ENCODE results near the gene SMARCD3. TPM values are rescaled to one million over a fixed set of nuclear protein-coding genes. Genes with fewer than 3 reads are reported as not detected.
A peak's percentile ranks its signal among the peaks of the same experiment; 100 is the strongest.

Gene SMARCD3
- total and polyA plus RNA-seq, 2 experiments from 2014 or later: 3.3 to 4.0 TPM

- no peak for TF ChIP-seq ZNF331 (CRISPR knock-in tag; IDR thresholded peaks at IDR 0.05; ENCODE audit: low read depth)
- TF ChIP-seq CREB1 (CRISPR knock-in tag; IDR thresholded peaks at IDR 0.05; ENCODE audit: low read depth): no peak
- no peak for TF ChIP-seq STAT1 (IDR thresholded peaks at IDR 0.05; ENCODE audit: unreplicated experiment)
- TF ChIP-seq ZNF114 (CRISPR knock-in tag; IDR thresholded peaks at IDR 0.05): no peak
Measured at GRCh38 chr7:151240536-151240935, 8.0 kb downstream of the SMARCD3 start (continued).

- no peak overlapping the region for H3K27ac ChIP-seq (ENCODE audit: low read depth)
- no peak overlapping the region for H3K4me2 ChIP-seq
- H3K4me3 ChIP-seq: no peak overlapping the region
- H3K27me3 ChIP-seq (ENCODE audit: insufficient read depth): peaks cover 12% of the 10 kb centered on the region
- H2AFZ ChIP-seq: no peak overlapping the region
- H3F3A ChIP-seq (replicated peaks; ENCODE audit: low read depth): no peaks in the 10 kb centered on the region
- H4K20me1 ChIP-seq (replicated peaks; ENCODE audit: insufficient read depth): peaks cover 8% of the 10 kb centered on the region; the same call in 1 of the 2 replicates
- peaks cover 15% of the 10 kb centered on the region; the same call in 1 of the 2 replicates for H3K4me1 ChIP-seq (ENCODE audit: insufficient read depth)
- peaks cover 15% of the 10 kb centered on the region for H3K36me3 Mint-ChIP-seq (ENCODE audit: low read depth)
- DNase-seq (ENCODE audit: low spot score) (no peak), ATAC-seq (no peak)
- H3K9me3 Mint-ChIP-seq: no peaks in the 10 kb centered on the region
- no peaks in the 10 kb centered on the region for H3K79me2 ChIP-seq (replicated peaks; ENCODE audit: insufficient read depth)
- H3K27me3 Mint-ChIP-seq (ENCODE audit: insufficient read depth, low read depth, poor library complexity): peaks cover 20% of the 10 kb centered on the region
- no peaks in the 10 kb centered on the region for H3K36me3 ChIP-seq (ENCODE audit: insufficient read depth)
- no peak for TF ChIP-seq ZNF331 (CRISPR knock-in tag; IDR thresholded peaks at IDR 0.05; ENCODE audit: low read depth)
- H3K4me1 Mint-ChIP-seq: peaks cover 37% of the 10 kb centered on the region
- H3K27ac Mint-ChIP-seq: peak overlapping the region; percentile 32; the same call in 1 of the 2 replicates
- H3K4me3 Mint-ChIP-seq: no peak overlapping the region
- H3K9me2 ChIP-seq (ENCODE audit: insufficient read depth): no peaks in the 10 kb centered on the region
Measured at GRCh38 chr7:151239837-151240459, 8.5 kb downstream of the SMARCD3 start.

- Histone ChIP-seq H2AFZ (no peak overlapping the region), H3K9me2 (ENCODE audit: insufficient read depth) (no peaks in the 10 kb centered on the region), H3K79me2 (replicated peaks; ENCODE audit: insufficient read depth) (peaks cover 5% of the 10 kb centered on the region), H3F3A (replicated peaks; ENCODE audit: low read depth) (no peaks in the 10 kb centered on the region), H3K4me3 (no peak overlapping the region), H3K27ac (ENCODE audit: low read depth) (no peak overlapping the region), H3K4me1 (ENCODE audit: insufficient read depth) (peaks cover 10% of the 10 kb centered on the region; the same call in 1 of the 2 replicates), H3K36me3 (ENCODE audit: insufficient read depth) (no peaks in the 10 kb centered on the region), H4K20me1 (replicated peaks; ENCODE audit: insufficient read depth) (peaks cover 15% of the 10 kb centered on the region; the same call in 1 of the 2 replicates), H3K27me3 (ENCODE audit: insufficient read depth) (peaks cover 7% of the 10 kb centered on the region), H3K4me2 (no peak overlapping the region)
- DNase-seq (ENCODE audit: low spot score) (no peak), ATAC-seq (no peak)
- Mint-ChIP-seq H3K27me3 (ENCODE audit: insufficient read depth, low read depth, poor library complexity) (peaks cover 14% of the 10 kb centered on the region), H3K27ac (no peak overlapping the region), H3K9me3 (no peaks in the 10 kb centered on the region), H3K4me1 (peaks cover 30% of the 10 kb centered on the region), H3K36me3 (ENCODE audit: low read depth) (peaks cover 15% of the 10 kb centered on the region), H3K4me3 (no peak overlapping the region)
- TF ChIP-seq ZNF114 (CRISPR knock-in tag; IDR thresholded peaks at IDR 0.05) (no peak), EZH2phosphoT487 (IDR thresholded peaks at IDR 0.05; ENCODE audit: unreplicated experiment) (no peak), REST (IDR thresholded peaks at IDR 0.05; ENCODE audit: unreplicated experiment) (no peak), POLR2AphosphoS5 (IDR thresholded peaks at IDR 0.05; ENCODE audit: low read depth) (no peak), EZH2 (IDR thresholded peaks at IDR 0.05; ENCODE audit: low read depth, unreplicated experiment) (no peak), ZNF331 (CRISPR knock-in tag; IDR thresholded peaks at IDR 0.05; ENCODE audit: low read depth) (no peak), CREB1 (CRISPR knock-in tag; IDR thresholded peaks at IDR 0.05; ENCODE audit: low read depth) (no peak)
Measured at GRCh38 chr7:151238924-151239836, 9.3 kb downstream of the SMARCD3 start.

Measured in GM23338 (cell line).